ENCODE data around the gene USP2. TPM values are rescaled to one million over a fixed set of nuclear protein-coding genes. Genes with fewer than 3 reads are reported as not detected.

Gene USP2
- total RNA-seq, 1 experiment from 2014 or later: 0.14 TPM

- Mint-ChIP-seq H3K9me3 (ENCODE audit: unreplicated experiment) (no peaks in the 10 kb centered on the region), H3K27me3 (ENCODE audit: insufficient read depth, unreplicated experiment) (no peaks in the 10 kb centered on the region), H3K4me3 (ENCODE audit: unreplicated experiment) (no peak overlapping the region), H3K4me1 (ENCODE audit: insufficient read depth, unreplicated experiment) (peaks cover 14% of the 10 kb centered on the region), H3K36me3 (ENCODE audit: insufficient read depth, unreplicated experiment) (no peaks in the 10 kb centered on the region), H3K27ac (ENCODE audit: low read depth, unreplicated experiment) (no peak overlapping the region)
- peak; percentile 65 for TF ChIP-seq CTCF (IDR thresholded peaks at IDR 0.05; ENCODE audit: unreplicated experiment)
- ChIA-PET CTCF (interaction anchor here (0.5 to 6.8 kb wide), 47 partner anchors 9 to 812 kb away, joined by 3 to 97 read pairs (median 4); partner anchors contain the start of genes C1QTNF5, CBL, HINFP and NLRX1), POLR2A (interaction anchor here (0.5 to 1.5 kb wide), 6 partner anchors 38 to 229 kb away, joined by 3 to 6 read pairs (median 3); partner anchors contain the start of gene CBL)
- DNase-seq (ENCODE audit: unreplicated experiment): peak; percentile 80
- intact Hi-C loops (cut with micrococcal nuclease): loop anchor here (1.0 to 2.0 kb wide), 2 partner anchors 179 to 228 kb away; a partner anchor contains a TSS
- no TSS peak for BruUV-seq (replicated peaks)
These were observed 57.9 kb downstream of the USP2 start for GRCh38 chr11:119323532-119324033.

- TF ChIP-seq CTCF (IDR thresholded peaks at IDR 0.05; ENCODE audit: unreplicated experiment): no peak
- intact Hi-C loops (cut with micrococcal nuclease): loop anchor here (1.0 to 2.0 kb wide), 2 partner anchors 178 to 228 kb away; a partner anchor contains a TSS
- H3K27ac Mint-ChIP-seq (ENCODE audit: low read depth, unreplicated experiment): no peak overlapping the region
- no peaks in the 10 kb centered on the region for H3K27me3 Mint-ChIP-seq (ENCODE audit: insufficient read depth, unreplicated experiment)
- no TSS peak for BruUV-seq (replicated peaks)
- H3K4me3 Mint-ChIP-seq (ENCODE audit: unreplicated experiment): no peak overlapping the region
- DNase-seq (ENCODE audit: unreplicated experiment): no peak
- CTCF ChIA-PET: interaction anchor here (0.5 to 6.8 kb wide), 40 partner anchors 9 to 863 kb away, joined by 3 to 97 read pairs (median 4); partner anchors contain the start of genes C1QTNF5, CBL and HINFP
- POLR2A ChIA-PET: interaction anchor here (0.7 to 1.5 kb wide), 3 partner anchors 55 to 228 kb away, joined by 3 to 6 read pairs (median 3); partner anchors contain the start of gene CBL
- H3K4me1 Mint-ChIP-seq (ENCODE audit: insufficient read depth, unreplicated experiment): peaks cover 14% of the 10 kb centered on the region
- H3K36me3 Mint-ChIP-seq (ENCODE audit: insufficient read depth, unreplicated experiment): no peaks in the 10 kb centered on the region
- H3K9me3 Mint-ChIP-seq (ENCODE audit: unreplicated experiment): no peaks in the 10 kb centered on the region
These were observed 58.5 kb downstream of the USP2 start for GRCh38 chr11:119322921-119323531.

GRCh38 chr11:119322360-119322739 is 59.1 kb downstream of the USP2 start:
- H3K27ac Mint-ChIP-seq (ENCODE audit: low read depth, unreplicated experiment): no peak overlapping the region
- ChIA-PET POLR2A (interaction anchor here (1.1 to 1.2 kb wide), 2 partner anchors 39 to 227 kb away, joined by 3 to 5 read pairs; a partner anchor contains a TSS), CTCF (interaction anchor here (0.5 to 6.8 kb wide), 20 partner anchors 9 to 260 kb away, joined by 3 to 97 read pairs (median 4); partner anchors contain the start of genes C1QTNF5, CBL and USP2)
- no TSS peak for BruUV-seq (replicated peaks)
- H3K4me3 Mint-ChIP-seq (ENCODE audit: unreplicated experiment): no peak overlapping the region
- H3K36me3 Mint-ChIP-seq (ENCODE audit: insufficient read depth, unreplicated experiment): no peaks in the 10 kb centered on the region
- intact Hi-C loops (cut with micrococcal nuclease): loop anchor here (2.0 kb wide), 1 partner anchor 178 kb away; no protein-coding TSS in a partner anchor
- peaks cover 14% of the 10 kb centered on the region for H3K4me1 Mint-ChIP-seq (ENCODE audit: insufficient read depth, unreplicated experiment)
- no peak for TF ChIP-seq CTCF (IDR thresholded peaks at IDR 0.05; ENCODE audit: unreplicated experiment)
- no peaks in the 10 kb centered on the region for H3K27me3 Mint-ChIP-seq (ENCODE audit: insufficient read depth, unreplicated experiment)
- H3K9me3 Mint-ChIP-seq (ENCODE audit: unreplicated experiment): no peaks in the 10 kb centered on the region
- DNase-seq (ENCODE audit: unreplicated experiment): no peak
